Stimulated activated CD8-positive, alpha-beta memory T cell treated with anti-CD3 and anti-CD28 coated beads, Interleukin-12 subunit alpha, Interleukin-12 subunit beta, amount 100 ng/mL, for 24 hours (primary cell): ENCODE results near the gene MUTYH.

ENCODE experiments used
- DNase-seq: peaks from one replicate; pipeline ENCODE4 v3.0.0-alpha.2; 2020; ENCODE audit errors: extremely low read depth

Gene MUTYH

DNA sequence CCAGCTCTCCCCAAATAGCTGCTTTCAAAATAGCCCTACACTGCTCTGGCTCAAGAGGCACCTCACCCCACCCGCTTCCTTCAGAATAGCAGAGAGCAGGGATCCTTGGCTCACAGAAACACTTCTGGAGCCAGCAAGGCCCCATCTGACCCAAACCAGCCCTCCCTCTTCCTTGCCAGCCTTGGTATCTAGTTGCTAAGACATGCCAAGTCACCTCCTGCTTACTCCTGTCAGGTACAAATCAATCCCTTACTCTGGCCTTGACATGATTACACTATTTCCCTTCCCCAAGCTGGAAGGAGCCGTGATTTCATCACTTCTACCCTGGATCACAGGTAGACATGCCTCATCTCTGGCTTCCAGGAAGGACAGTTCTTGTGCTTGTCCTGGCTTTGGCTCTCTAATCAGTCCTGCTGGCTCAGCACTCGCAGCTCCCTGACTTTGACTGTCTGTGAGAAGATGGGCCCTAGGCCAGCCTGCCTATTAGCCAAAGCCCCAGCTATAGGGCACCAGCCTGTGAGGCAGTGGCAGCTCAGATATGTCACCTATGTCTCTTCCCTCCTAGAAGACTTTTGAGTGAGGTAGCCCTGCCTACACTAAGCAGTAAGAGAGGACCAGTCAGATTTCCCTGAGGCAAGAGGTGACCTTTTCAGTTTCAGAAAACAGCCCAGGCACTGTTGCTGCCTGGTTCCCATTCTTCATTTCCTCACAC, 8.9 kb upstream of the MUTYH start:
- no peak for DNase-seq

DNA sequence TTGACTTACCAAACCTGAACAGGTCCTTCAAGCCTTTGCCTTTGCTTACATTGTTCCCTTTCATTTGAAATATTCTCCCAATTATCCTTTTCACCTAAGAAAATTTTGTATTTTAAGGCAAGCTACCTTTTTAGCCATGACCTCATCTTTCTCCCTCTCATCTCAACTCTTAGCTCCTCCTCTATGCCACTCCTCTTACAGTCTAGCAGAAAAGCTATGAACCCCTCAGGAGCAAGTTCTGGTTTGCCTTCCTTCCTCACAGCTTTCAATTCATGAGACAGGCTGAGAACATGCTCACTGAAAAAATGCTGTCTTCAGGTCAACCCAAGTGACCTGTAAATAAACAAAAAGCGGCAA, 8.3 kb upstream of the MUTYH start:
- no peak for DNase-seq

DNA sequence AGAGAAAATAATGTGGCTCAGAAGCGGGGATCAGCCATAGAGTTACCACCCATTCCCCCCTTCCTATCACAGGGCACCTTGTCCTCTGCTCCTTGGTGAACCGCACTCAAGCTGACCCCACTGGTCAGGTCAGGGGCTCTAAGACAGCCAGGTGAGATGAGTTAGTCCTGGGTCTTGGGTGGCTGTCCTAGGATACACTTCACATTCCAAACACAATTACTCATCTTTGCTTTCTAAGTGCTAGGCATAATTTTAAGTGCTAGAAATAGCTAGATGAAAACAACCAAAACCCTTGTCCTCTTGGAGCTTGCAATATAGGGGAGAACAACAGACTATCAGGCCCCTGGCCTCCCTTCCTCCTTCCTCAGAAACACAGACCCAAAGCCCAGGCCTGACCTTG, 7.8 kb upstream of the MUTYH start:
- DNase-seq, result no peak

DNA sequence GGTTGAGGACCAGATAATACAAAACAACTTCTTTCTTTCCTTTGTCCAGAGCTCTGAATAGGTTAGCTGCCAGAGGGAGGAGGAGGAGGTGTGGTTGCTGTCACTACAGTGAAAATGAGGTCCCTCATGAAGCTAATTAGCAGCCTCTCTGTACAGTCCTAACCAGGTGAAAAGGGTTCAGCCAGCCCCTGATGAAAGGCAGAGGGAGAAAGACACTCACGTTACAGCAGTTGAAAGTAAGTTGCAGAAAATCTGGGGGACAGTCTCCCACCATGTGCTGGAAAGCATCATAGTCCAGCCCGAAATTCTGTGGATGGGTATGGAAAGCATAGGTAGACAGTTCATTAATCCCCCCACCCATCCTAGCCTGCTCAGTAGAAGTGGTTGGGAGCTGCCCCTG, 6.2 kb upstream of the MUTYH start:
- no peak for DNase-seq

DNA sequence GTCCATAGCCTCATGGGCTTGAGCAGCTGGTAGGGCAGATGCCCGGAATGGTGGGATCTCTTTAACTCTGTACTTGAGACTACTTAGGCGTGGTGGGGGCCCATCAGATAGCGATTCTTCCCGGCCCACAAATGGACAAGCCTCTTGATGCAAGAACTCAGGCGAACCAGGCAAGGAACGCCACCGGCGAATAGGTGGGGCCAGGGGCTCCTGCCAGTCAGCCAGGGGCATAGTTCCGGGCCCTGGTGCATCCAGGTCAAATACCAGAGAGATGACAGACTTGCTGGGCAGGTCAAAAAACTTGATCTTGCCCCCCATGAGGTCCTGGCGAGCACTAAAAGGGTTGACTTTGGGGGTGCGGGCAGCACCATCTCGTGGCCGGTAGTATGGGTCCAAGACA, 4.8 kb upstream of the MUTYH start:
- DNase-seq, result no peak

DNA sequence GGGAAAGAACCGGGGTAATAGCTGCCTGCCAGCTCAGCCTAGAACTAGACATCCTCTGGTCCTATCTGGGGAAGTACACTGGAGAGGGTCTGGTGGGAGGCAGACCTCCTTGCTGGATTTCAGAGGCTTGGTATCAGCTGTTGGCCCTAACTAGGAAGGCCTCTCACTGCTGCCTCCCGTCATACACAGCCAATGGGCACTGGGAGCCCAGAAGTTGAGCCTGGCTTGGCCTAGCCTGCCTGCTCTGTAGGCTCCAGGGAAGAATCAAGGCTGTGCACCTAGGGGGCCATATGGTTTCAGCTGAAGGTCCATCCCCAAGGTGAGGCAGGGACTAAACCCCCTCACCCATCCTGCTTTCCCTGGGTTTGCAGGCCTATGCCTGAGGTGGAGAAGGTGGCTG, 4.3 kb upstream of the MUTYH start:
- no peak for DNase-seq

DNA sequence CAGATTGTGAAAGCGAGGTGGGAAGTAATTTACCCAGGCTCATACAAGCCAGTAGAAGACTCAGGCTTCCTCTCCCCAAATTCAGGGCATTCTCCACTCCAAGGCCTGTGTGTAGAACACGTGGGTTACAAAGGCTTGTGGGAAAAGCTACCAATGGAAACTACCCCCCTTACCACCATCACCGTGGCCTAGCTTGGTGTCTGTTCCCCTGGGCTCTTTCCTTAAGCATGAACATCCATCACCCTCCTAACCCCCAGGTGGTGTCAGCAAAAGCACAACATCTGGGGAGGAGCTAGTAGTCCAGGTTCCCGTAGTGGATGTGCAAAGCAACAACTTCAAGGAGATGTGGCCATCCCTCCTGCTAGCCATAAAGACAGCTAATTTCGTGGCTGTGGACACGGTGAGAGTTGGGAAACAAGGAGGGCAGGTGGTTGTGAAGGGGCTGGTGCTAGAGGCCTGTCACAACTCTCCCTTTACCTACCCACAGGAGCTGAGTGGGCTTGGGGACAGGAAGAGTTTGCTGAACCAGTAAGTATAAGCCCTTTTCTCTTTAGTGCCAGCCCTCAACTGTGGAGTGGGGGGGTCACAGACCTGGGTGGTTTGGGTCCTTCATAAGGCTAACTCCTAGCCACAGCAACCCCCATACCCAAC, 701 bp upstream of the MUTYH start:
- no peak for DNase-seq

DNA sequence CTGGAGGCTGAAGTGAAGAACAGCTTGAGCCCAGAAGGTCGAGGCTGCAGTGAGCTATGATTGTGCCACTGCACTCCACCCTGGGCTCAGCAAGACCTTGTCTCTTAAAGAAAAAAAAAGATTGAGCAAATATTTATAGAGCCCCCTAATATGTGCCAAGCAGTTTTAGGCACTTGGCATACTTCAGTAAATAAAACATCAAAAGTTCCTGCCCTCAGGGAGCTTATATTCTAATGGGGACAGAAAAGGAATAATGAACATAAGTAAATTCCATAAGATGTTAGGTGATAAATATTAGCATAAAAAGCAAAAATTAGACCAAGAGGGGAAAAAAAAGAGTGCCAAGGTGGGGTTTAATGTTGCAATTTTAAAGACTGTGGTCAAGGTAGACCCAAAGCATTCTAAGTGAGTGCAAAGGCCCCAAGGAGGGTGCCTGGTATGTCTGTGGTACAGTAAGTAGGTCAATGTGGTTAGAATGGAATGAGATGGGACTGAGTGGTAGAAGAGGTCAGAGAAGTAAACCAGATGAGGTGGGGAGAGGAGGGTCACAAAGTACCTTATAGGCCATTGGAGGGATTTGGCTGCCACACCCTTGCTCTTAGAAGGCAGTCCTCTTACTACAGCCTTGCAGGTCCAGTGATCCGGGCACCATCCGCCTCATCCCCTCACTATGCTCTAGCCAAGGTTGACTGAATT, 2.5 kb downstream of the MUTYH start:
- DNase-seq, result no peak

DNA sequence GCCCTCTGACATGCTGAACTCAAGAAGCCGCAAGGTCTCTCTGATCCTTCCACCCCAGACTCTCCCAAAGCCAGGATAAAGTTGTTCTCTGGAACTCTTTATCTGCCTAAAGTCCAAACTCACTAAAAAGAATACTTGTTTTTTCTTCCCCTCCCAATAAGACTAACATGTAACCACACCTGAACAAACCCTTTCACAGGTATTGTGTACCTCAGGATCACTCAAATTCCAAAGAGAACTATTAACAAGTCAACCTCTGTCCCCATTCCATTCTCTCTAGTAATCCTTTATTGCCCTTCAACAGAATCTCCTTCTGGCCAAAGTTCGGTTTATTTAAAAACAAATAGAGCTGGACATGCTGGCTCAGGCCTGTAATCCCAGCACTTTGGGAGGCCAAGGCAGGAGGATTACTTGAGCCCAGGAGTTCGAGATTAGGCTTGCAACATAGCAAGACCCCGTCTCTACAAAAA, 4.3 kb downstream of the MUTYH start:
- DNase-seq, result no peak

DNA sequence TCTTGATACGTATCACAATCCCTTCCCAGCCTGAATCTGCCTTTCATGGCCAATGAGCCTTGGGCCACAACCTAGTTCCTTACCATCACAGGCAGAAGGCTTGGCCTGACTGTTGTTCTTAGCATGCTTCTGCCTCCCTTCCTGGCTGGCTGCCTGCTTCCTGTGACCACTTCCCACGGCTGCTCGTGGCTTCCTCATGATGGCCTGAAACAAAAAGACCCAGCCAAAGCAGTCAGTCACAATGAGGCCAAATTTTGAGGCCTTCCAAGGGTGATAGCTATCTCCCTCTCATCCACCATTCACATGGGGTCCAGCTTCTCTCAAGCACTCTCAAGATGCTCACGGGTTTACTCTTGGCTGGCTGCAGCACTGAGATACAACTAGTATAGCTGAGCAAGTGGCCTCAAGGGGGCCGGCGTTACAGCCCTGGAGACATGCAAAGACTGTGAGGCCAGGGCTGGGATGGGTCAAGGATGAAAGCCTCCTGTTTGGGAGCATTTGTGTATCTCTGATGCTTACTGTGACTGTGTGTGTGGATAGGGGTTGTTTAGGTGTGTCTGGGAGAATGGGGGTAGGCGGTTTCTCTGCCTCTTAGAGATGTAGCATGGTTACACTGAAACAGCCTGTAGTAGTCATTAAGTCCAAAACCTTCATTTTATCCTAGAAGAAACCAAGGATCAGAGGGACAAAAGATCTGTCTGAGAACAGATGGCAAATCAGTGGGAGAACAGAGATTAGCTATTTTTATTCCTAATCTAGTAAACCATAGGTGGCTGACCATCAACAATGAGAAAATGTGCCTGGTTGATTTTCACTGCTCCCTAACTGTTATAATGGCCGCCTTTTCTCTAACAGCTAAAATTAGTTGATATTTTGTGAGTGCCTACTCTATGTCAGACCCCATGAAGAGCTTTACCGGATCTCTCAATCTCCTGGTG, 5.7 kb downstream of the MUTYH start:
- DNase-seq, result no peak

DNA sequence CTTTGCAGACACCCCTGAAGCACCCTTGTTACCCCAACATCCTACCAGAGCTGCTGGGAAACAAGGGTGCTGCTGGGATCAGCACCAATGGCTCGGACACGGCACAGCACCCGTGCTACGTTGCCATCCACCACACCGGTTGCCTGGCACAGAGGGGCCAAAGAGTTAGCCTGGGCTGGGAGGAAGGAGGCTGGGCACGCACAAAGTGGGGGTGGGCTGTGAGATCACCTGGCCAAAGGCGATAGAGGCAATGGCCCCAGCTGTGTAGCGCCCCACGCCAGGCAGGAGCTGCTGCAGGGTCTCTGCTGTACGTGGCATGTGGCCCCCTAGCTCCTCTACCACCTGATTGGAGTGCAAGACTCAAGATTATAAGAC, 7.9 kb downstream of the MUTYH start:
- DNase-seq, result no peak

DNA sequence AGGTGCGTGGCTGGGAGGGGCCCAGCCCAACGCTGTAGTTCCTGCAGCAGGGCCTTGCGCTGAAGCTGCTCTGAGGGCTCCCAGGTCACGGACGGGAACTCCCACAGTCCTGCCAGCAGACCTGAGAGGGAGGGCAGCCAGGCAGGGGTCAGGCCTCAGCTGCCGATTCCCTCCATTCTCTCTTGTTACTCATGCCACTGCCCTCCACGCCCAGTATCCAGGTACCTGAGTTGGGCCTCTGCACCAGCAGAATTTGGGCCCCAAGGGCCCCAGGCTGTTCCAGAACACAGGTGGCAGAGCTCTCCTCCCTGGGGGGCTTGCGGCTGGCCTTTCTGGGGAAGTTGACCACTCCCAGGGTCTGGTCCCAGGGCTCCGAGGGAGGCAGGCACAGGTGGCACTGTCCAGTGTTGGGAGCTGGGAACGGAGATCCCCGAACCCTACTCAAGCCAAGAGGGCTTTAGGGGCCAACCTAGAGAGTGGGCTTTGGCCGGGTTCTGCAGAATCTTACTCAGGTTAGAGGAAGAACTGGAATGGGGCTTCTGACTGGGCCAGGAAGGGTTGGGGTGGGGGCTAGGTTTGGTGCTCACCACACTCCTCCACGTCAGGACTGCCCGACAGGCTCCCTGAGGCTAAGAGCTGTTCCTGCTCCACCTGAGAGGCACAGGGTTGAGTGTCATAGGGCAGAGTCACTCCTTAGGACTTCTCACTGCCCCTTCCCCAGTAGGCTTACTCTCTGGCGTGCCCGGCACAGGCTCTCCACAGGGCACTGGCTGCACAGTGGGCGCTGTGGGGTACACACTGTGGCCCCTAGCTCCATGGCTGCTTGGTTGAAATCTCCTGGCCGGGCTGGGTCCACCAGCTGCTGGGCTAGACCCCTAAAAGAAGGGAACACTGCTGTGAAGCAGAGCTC, 8.5 kb downstream of the MUTYH start:
- DNase-seq, result no peak

DNA sequence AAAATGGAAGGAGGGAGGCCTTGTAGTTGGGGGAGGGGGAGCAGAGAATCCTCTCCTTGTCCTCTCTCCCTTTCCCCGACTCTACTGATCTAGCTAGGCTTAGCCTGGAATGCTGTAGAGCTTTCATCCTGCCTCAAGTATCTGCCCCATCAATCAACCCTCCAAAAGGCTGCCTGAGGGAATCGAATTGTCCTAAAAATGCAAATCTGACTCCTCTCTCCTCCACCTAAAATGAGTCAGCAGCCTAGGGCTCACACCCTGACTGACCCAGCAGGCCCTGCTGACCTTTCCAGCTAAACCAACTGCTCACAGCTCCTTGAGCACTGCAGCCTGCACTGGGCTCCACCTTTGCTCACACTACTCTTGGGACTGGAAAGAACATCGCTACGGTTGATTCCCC, 10.8 kb downstream of the MUTYH start:
- DNase-seq, result no peak

DNA sequence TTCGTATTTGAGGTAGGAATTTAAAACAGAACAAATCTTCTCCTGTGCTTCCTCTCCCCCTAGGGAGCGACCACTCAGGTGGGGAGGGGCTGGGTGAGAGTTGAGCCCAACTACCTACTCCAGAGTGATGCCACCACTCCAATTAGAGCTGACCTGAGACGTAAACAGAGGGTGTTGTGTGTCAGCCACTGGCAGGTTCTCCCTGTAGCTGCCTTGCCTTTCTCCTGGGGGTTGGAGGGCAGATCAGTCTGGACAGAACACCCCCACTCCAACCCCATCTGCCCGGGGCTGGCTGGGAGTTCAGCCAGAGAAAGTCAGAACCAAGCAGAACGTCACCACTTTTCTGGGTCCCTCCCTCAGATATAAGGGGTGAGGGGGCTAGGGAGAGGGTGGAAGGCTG, 11.6 kb downstream of the MUTYH start:
- no peak for DNase-seq

DNA sequence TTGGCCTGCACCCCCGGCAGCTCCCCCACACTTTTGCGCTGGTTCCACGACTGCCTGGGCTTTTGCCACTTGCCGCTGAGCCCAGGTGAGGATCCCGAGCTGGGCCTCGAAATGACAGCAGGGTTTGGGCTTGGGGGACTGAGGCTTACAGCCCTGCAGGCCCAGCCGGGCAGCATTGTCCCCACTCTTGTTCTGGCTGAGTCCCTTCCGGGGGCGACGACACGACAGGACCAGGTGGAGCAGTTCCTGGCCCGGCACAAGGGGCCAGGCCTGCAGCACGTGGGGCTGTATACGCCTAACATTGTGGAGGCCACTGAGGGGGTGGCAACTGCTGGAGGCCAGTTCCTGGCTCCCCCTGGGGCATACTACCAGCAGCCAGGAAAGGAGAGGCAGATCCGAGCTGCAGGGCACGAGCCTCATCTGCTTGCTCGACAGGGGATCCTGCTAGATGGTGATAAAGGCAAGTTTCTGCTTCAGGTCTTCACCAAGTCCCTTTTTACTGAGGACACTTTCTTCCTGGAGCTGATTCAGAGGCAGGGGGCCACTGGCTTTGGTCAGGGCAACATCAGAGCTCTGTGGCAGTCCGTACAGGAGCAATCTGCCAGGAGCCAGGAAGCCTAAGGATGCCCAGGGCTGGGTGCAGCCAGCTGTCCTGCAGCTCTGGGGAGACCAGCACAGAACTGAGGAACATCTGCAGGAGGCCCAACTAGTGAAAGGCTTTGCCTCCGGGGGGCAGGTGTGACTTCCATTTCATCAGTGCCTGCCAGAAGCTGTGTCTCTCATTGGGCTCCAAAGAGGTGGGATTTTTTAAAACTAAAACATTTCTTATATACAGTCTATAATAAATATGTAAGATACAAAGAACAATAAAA, 12.4 kb downstream of the MUTYH start:
- DNase-seq, result no peak

DNA sequence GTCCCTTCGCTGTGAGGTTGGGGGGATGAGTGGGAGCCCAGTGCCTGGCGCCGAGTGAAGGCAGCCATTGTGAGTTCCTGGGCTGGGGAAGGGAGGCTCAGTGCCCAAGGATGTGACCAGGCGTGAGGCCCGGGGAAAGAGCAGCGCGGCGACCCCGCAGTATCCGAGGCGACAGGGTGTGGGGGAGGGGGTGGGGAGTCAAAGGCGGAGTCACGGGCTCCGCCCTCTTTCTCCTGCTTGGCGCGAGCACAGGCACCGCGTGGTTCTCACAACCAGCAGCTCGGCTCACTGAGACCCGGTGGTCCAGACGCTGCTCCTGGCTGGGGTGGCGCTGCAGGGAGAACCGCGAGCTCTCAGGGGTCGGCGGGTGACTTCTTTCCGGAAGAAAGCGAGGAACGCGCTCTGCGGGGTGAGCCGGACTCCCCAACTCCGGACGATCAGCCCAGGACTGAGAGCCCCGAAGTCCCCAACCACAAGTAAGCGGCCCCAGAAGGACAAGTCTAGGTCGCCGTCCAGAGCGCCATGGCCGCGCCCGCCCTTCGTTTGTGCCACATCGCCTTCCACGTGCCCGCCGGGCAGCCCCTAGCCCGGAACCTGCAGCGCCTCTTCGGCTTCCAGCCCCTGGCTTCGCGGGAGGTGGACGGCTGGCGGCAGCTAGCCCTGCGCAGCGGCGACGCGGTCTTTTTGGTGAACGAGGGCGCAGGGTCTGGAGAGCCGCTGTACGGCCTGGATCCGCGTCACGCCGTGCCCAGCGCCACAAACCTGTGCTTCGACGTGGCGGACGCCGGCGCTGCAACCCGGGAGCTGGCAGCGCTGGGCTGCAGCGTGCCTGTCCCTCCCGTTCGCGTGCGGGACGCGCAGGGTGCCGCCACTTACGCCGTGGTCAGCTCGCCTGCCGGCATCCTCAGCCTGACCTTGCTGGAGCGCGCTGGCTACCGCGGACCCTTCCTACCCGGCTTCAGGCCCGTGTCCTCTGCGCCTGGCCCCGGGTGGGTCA, 13.3 kb downstream of the MUTYH start, which contains the start of gene HPDL:
Gene HPDL, plus strand, starts transcription at position 269 of the 997 bp plus-strand sequence. Its CDS starts 254 bp downstream, at position 523.
- peak; percentile 58 for DNase-seq

DNA sequence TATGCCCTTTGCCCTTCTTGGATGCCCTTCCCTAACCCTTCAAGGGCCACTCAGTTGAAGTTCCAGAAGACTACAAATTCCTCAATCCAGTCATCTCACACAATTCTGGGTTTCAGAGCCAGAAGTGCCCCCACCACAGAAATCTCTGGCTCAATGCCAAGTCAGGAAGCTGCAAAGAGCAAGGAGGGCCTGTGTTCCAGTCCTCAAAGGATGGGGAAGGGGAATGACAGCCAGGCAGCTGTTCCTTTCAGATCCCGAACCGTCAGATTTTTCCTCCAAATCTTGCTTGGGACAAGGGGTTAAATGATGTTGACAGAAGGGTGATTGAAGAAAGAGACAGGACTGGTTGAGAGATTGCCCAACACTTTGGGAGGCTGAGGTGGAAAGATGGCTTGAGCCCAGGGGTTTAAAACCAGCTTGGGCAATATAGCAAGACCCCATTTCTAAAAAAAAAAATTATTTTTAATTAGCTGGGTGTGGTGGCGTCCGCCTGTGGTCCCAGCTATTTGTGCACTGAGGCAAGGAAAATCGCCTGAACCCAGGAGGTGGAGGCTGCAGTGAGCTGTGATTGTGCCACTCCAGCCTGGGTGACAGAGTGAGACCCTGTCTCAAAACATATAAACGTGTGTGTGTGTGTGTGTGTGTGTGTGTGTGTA, 14.3 kb downstream of the MUTYH start:
- no peak for DNase-seq

DNA sequence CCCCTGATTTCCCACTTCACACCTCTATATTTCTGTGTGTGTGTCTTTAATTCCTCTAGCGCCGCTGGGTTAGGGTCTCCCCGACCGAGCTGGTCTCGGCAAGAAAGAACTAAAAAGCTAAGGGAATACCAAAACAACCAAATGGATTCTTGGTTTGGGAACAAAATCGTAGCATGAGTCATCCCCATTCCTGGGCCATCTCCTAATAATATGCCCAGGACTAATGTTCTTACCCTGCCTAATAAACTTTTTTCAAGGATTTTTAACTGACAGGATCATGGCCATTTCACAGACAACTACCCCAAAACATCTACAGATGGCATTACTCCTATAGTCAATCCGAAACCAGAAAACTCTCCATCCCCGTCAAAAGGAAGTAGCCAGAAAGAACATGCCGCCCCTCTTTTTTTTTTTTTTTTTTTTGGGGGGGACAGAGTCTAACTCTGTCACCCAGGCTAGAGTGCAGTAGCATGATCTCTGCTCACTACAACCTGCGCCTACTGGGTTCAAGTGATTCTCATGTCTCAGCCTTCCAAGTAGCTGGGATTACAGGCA, 17.7 kb downstream of the MUTYH start:
- DNase-seq, result no peak
